GM12891 (cell line): ENCODE data around the gene RIIAD1.
"Not testable (repeated sequence)": the region's sequence is repeated elsewhere in the genome, so short reads cannot be mapped to it uniquely, and the experiment has no call there.

Experiments
- DNase-seq: peaks from one replicate; pipeline ENCODE4 v3.0.0; 2011; ENCODE audit warnings: low spot score; ENCODE audit not compliant: insufficient read length
- FAIRE-seq: peaks from 2 replicates; lab custom pipeline; 2011; peaks lifted over from hg19 to GRCh38; lab: Jason Lieb, UNC
- PAX5 ChIP-seq: IDR thresholded peaks from 2 replicates; pipeline ENCODE4 v1.6.1; 2011; ENCODE audit warnings: low read length, moderate library complexity, mild to moderate bottlenecking; ENCODE audit not compliant: insufficient read depth, severe bottlenecking
- POLR2A ChIP-seq: IDR thresholded peaks from 2 replicates; pipeline ENCODE4 v1.6.1; 2011; ENCODE audit warnings: low read depth, low read length, control low read depth
- POLR2AphosphoS5 ChIP-seq: IDR thresholded peaks from 2 replicates; pipeline ENCODE4 v1.6.1; 2011; ENCODE audit warnings: low read depth, low read length, control low read depth
- POU2F2 ChIP-seq: IDR thresholded peaks from 2 replicates; pipeline ENCODE4 v1.6.1; 2011; ENCODE audit warnings: low read depth, mild to moderate bottlenecking, control low read depth, low read length, moderate library complexity
- SPI1 ChIP-seq: IDR thresholded peaks from 2 replicates; pipeline ENCODE4 v1.6.1; 2011; ENCODE audit warnings: low read depth, low read length, control low read depth
- TAF1 ChIP-seq: IDR thresholded peaks from 2 replicates; pipeline ENCODE4 v1.6.1; 2011; ENCODE audit warnings: low read depth, low read length, control low read depth

The RIIAD1 gene

DNA sequence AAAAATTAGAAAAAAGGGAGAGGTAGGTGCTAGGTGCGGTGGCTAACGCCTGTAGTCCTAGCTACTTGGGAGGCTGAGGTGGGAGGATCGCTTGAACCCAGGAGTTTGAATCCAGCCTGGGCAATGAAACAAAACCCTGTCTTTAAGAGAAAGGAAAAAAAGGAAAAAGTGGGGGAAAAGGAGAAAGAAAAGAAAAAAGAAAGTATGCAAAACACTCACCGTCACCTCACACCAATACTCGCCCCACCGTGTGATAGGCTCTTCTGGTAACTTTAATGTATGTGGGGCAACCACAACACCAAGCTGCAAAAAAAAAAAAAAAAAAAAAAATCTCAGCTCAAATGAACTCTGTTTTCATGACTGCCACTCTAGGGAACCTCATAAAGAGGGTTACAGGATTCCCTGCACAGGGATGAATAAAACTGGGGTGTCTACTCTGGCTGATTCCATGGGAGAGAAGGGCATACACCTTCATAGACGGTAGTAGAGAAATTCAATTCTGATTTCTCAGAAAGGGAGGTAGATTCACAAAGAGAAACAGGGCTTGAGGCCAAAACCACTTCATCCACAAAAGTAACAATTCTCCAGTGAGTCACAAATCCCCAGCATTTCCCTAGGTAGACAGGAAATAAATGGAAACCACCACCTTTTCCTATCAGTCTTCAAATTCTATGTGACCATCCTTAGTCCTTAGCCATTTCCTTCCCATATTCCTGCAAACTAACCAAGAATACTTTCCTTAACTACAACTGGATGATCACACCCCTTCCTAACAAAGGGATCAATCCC, 39.5 kb downstream of the RIIAD1 start:
- TF ChIP-seq TAF1 (no peak), SPI1 (no peak), POU2F2 (no peak), PAX5 (no peak), POLR2AphosphoS5 (no peak), POLR2A (no peak)
- FAIRE-seq (no peak), DNase-seq (no peak)

DNA sequence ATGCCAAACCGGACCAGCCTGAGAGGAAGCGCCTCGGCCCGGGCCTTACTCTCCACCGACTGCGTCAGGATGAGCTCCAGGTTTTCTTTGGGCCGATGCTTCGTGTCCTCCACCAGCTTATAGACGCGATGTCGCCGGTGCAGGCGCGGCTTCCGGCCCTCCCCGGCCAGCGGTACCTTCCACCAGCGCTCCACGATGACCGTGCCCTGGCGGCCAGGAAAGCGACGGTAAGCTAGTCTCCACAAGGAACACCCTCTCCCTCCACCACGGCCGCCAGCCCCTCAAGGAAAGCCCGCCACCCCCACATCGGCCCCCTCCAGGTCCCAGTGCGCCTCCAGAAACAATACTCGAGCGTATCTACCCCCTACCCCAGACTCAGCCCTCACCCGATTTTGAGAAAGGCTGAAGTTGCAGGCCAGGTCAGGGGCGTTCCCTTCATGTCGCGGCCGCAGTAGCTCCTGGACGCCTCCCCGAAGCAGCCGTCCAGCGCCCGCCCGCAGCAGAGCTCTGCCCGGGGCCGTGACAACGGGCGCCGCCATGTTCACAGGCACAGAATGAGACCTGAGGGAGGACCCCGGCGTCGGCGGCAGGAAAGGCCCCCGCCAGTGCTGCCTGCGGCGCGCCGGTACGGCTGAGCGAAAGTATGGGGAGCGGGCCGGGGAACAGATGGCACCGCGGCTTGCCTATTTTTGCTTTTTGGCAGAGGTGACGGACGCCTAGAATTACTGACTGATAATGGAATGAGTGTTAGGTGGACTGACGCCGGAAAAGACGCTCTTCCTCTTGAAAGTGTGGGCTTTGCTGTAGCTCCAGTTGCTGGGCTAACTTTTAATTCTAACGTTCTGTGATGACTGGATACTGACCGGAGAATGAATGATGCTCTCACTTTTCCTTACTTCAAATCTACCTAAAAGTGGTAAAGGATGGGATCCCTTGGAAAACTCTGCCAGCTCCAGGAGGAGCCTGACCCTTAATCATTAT, 41.9 kb downstream of the RIIAD1 start, which contains the start of gene MRPL9:
Gene MRPL9, minus strand, starts transcription at position 556 of the 981 bp plus-strand sequence. Its CDS starts 17 bp downstream, at position 539.
- DNase-seq (peak; percentile 94), FAIRE-seq (peak; percentile 89)
- TF ChIP-seq TAF1 (peak; percentile 75), PAX5 (peak; percentile 22), POLR2AphosphoS5 (peak; percentile 77), SPI1 (no peak), POLR2A (peak; percentile 78), POU2F2 (peak; percentile 29; the same call in 1 of the 2 replicates)

DNA sequence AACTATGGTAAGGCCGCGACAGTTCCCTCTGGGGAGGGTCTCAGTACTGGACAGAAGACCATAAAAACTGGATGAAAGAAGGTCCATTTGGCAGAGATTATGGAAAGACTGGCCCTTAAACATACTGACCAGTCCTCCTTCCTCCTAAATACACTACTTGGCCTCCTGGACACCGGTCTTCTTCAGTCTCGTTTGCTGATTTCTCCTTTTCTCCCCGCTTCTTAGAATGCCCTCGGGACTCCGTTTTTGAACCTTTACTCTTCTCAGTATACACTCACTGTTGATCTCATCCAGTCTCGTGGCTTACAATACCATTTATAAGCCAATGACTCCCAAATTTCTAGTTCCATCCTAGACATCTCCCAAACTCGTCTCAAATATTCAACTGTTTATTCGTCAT, 42.7 kb downstream of the RIIAD1 start:
- no peak for DNase-seq
- no peak for FAIRE-seq
- TF ChIP-seq POLR2A (no peak), PAX5 (no peak), POLR2AphosphoS5 (no peak), TAF1 (no peak), SPI1 (no peak), POU2F2 (no peak)

DNA sequence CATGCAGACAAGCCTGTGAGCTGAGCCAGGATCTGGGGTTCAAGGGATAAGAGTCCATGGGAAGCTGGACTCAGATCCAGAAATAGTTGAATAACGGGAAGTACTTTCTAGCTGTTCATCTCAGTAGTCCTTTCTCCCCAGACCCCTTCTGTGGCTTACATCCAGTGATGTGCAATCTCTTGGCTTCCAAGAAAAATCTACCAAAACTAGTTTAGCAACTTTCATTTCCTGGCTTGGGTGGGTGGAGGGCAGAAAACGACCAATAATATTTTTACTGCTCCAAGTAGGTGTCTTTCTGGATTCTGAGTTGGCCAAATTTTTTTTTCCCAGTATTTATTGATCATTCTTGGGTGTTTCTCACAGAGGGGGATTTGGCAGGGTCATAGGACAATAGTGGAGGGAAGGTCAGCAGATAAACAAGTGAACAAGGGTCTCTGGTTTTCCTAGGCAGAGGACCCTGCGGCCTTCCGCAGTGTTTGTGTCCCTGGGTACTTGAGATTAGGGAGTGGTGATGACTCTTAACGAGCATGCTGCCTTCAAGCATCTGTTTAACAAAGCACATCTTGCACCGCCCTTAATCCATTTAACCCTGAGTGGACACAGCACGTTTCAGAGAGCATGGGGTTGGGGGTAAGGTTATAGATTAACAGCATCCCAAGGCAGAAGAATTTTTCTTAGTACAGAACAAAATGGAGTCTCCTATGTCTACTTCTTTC, 47.2 kb downstream of the RIIAD1 start:
- DNase-seq, FAIRE-seq: not testable (repeated sequence)

DNA sequence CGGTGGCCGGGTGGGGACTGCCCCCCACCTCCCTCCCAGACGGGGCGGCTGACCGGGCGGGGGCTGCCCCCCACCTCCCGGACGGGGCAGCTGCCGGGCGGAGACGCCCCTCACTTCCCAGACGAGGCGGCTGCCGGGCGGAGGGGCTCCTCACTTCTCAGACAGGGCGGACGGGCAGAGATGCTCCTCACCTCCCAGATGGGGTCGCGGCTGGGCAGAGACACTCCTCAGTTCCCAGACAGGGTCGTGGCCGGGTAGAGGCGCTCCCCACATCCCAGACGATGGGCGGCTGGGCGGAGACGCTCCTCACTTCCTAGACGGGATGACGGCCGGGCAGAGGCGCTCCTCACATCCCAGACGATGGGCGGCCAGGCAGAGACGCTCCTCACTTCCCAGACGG, 47.9 kb downstream of the RIIAD1 start:
- DNase-seq, FAIRE-seq: not testable (repeated sequence)

DNA sequence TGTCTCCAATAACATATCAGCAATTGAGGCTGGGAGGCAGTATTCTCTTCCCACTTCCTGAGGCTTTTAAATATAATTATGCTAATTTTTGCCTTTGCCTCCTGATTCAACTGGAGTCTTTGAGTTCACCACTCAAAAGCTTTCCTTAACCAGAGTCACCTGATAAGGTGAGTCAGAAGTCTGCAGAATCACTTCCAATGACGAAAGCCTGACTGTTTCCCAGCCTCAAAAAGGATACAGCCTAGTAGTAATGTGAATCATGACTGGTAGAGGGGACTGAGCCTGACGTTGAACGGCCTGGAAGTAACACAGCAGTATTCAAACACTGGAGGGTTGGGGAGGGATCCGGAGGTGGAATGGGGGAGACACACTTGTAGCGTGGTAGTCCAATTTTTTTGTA, 52.4 kb downstream of the RIIAD1 start:
- TF ChIP-seq POLR2A (no peak), SPI1 (no peak), TAF1 (no peak), PAX5 (no peak), POU2F2 (no peak), POLR2AphosphoS5 (no peak)
- no peak for DNase-seq
- no peak for FAIRE-seq

DNA sequence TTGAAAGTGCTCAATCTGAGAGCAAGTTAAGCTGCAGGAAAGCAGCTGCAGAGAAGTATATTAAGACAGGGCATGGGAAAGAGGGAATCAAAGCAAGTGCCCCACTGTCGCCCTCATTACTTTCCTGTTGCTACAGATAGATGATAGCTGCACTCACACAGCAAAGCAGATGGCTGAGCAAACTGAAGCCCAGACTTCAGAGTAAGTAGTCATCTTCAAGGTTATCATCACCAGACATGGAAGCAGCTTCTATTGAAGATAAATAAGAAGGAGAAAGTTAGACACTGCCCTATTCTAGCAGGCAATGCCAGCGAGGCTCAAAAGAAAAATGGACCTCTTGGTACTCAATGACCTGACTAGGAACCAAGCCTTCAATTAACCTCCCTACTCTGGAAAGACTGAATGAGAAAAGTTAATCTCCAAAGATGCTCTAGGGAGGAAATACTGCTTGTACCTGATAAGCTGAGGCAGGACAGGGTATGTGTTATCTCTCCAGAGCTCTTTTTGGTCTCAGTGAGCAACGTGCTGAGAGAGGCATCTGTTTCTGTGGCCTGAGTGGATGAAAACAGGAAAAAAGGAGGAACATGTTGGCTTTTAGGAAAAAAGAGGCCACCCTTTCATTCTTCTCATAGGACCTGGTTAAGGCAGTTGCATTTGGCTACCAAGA, 53.1 kb downstream of the RIIAD1 start:
- DNase-seq (no peak), FAIRE-seq (no peak)
- TF ChIP-seq SPI1: no peak
- TF ChIP-seq POLR2AphosphoS5: no peak
- no peak for TF ChIP-seq TAF1

DNA sequence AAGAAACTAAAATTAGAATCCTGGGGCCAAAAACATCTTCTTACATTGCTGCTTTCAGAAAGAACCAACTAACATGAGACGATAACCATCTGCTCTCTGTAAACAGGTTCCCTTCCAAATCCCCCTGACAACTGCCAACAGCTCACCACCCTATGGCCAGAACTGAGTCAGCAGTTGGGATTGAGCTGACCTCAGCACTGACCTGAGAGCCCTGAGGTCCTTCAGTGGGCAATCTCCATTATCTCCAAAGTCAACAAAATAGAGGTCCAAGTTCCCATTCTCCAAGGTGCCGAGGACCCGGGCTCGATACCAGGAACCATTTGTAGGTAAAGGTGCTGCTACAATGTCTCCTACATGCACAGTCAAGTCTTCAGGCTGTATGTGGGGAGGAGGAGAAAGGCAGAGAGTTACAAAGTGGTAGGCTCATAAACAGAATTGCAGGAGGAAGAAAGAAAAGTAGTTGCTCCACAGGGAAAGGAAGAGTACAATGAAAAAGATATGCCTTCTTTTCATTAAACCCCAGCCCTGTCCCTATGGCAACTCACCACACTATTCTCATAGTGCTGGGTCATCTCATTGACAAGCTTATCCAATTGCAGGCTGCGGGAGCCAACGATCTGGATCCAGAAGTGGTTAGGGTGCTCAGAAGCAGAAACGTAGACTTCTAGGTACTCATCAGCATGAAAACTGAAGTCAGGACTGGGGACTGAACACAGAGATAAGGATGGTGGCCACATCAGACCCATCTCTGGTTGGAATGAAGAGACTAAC, 54.8 kb downstream of the RIIAD1 start:
- FAIRE-seq (no peak), DNase-seq (no peak)
- no peak for TF ChIP-seq SPI1
- no peak for TF ChIP-seq POLR2AphosphoS5

DNA sequence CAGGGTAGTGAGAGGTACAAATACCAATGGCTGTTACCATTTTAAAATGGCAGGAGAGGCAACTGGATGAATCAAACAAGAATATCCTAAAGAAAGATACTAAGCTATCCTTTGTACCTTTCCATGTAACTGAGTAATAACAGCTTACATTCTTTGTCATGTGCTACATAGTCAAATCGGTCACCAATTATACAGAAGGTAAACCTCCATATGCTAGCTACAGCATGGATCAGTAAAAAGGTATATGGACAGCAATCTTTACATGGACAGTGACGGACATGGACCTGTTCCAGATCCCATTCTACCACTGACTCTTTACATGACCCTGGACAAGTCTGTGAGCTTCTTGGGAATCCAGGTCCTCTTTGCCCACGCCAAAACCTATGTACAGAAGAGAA, 55.3 kb downstream of the RIIAD1 start:
- FAIRE-seq (no peak), DNase-seq (no peak)
- TF ChIP-seq POLR2A (no peak), POLR2AphosphoS5 (no peak), TAF1 (no peak), POU2F2 (no peak), SPI1 (no peak), PAX5 (no peak)
